ENCODE measurements around the gene RAD52.

Gene RAD52

GRCh38 chr12:992647-993046 is 43.2 kb upstream of the RAD52 start:
- H3K4me3 ChIP-seq (ENCODE audit: low read length) = peak overlapping the region; percentile 84
- H2AFZ ChIP-seq (ENCODE audit: low read depth, low read length) = no peak overlapping the region
- H3K79me2 ChIP-seq (ENCODE audit: low read length) = peaks cover 38% of the 10 kb centered on the region
- H3K9me3 ChIP-seq (ENCODE audit: insufficient read depth, low read length) = no peaks in the 10 kb centered on the region
- H3K9ac ChIP-seq (ENCODE audit: low read length) = 0 out of 2 replicates have a peak overlapping the region, but pooled peaks have one; percentile 94
- H3K4me1 ChIP-seq (ENCODE audit: low read length) = peaks cover 21% of the 10 kb centered on the region
- H3K27ac ChIP-seq (ENCODE audit: low read length) = no peak overlapping the region
- peaks cover 4% of the 10 kb centered on the region; the same call in 1 of the 2 replicates for H4K20me1 ChIP-seq (ENCODE audit: insufficient read depth, low read length)
- H3K4me2 ChIP-seq (ENCODE audit: low read length) = peak overlapping the region; percentile 98
- TF ChIP-seq CTCF (IDR thresholded peaks at IDR 0.05; ENCODE audit: low read depth, low read length) = no peak
- no peak for TF ChIP-seq EZH2phosphoT487 (IDR thresholded peaks at IDR 0.05; ENCODE audit: low read depth)
- H3K36me3 ChIP-seq (replicated peaks; ENCODE audit: low read depth, low read length) = no peaks in the 10 kb centered on the region
- no peaks in the 10 kb centered on the region for H3K27me3 ChIP-seq (ENCODE audit: low read depth, low read length)

GRCh38 chr12:991350-992333 is 42.1 kb upstream of the RAD52 start:
- peaks cover 29% of the 10 kb centered on the region for H3K79me2 ChIP-seq (ENCODE audit: low read length)
- H3K36me3 ChIP-seq (replicated peaks; ENCODE audit: low read depth, low read length) = no peaks in the 10 kb centered on the region
- H3K27ac ChIP-seq (ENCODE audit: low read length) = peak overlapping the region; percentile 70
- no peaks in the 10 kb centered on the region for H3K9me3 ChIP-seq (ENCODE audit: insufficient read depth, low read length)
- H3K4me2 ChIP-seq (ENCODE audit: low read length) = peak overlapping the region; percentile 98
- H3K4me3 ChIP-seq (ENCODE audit: low read length) = peak overlapping the region; percentile 84
- H4K20me1 ChIP-seq (ENCODE audit: insufficient read depth, low read length) = no peaks in the 10 kb centered on the region
- H2AFZ ChIP-seq (ENCODE audit: low read depth, low read length) = peak overlapping the region; percentile 42
- no peaks in the 10 kb centered on the region for H3K27me3 ChIP-seq (ENCODE audit: low read depth, low read length)
- H3K4me1 ChIP-seq (ENCODE audit: low read length) = peaks cover 18% of the 10 kb centered on the region
- H3K9ac ChIP-seq (ENCODE audit: low read length) = peak overlapping the region; percentile 94
- TF ChIP-seq CTCF (IDR thresholded peaks at IDR 0.05; ENCODE audit: low read depth, low read length) (no peak), EZH2phosphoT487 (IDR thresholded peaks at IDR 0.05; ENCODE audit: low read depth) (no peak)

GRCh38 chr12:990661-991349 is 41.3 kb upstream of the RAD52 start, which contains the start of gene ERC1:
TSS of gene ERC1 (plus strand) at chr12:991223. CDS start at chr12:1027904, 36,681 bp downstream.
- H3K27ac ChIP-seq (ENCODE audit: low read length) = peak within 1 kb of the TSS; percentile 70
- peaks cover 29% of the 10 kb centered on the region for H3K79me2 ChIP-seq (ENCODE audit: low read length)
- H2AFZ ChIP-seq (ENCODE audit: low read depth, low read length) = peak within 1 kb of the TSS; percentile 79
- no peaks in the 10 kb centered on the region for H4K20me1 ChIP-seq (ENCODE audit: insufficient read depth, low read length)
- no peaks in the 10 kb centered on the region for H3K9me3 ChIP-seq (ENCODE audit: insufficient read depth, low read length)
- peak within 1 kb of the TSS; percentile 94 for H3K9ac ChIP-seq (ENCODE audit: low read length)
- no peaks in the 10 kb centered on the region for H3K27me3 ChIP-seq (ENCODE audit: low read depth, low read length)
- peaks cover 18% of the 10 kb centered on the region for H3K4me1 ChIP-seq (ENCODE audit: low read length)
- H3K4me2 ChIP-seq (ENCODE audit: low read length) = peak within 1 kb of the TSS; percentile 98
- peak within 1 kb of the TSS; percentile 84 for H3K4me3 ChIP-seq (ENCODE audit: low read length)
- TF ChIP-seq EZH2phosphoT487 (IDR thresholded peaks at IDR 0.05; ENCODE audit: low read depth) (no peak), CTCF (IDR thresholded peaks at IDR 0.05; ENCODE audit: low read depth, low read length) (no peak)
- H3K36me3 ChIP-seq (replicated peaks; ENCODE audit: low read depth, low read length) = peaks cover 2% of the 10 kb centered on the region
